GM10248 (cell line): ENCODE measurements around the gene PTPRG.
A peak's percentile ranks its signal among the peaks of the same experiment; 100 is the strongest.

ENCODE experiments used
- CTCF ChIA-PET: fragments of 300-600 bp; sonication (Branson Sonifier 250); formaldehyde crosslinking; extraction: SDS; loops from one replicate; lab custom pipeline; 2021; ENCODE audit warnings: antibody characterized with exemption; lab: Yijun Ruan, JAX
- POLR2A ChIA-PET: fragments of 350-650 bp; sonication (Branson Sonifier 250); formaldehyde crosslinking; extraction: SDS; loops from one replicate; lab custom pipeline; 2020; ENCODE audit warnings: antibody characterized with exemption; lab: Yijun Ruan, JAX
- DNase-seq: peaks from one replicate; pipeline ENCODE4 v3.0.0; 2012; ENCODE audit errors: extremely low spot score
- CTCF ChIP-seq: IDR thresholded peaks from 2 replicates; pipeline ENCODE4 v1.5.1; 2012; ENCODE audit warnings: mild to moderate bottlenecking, low read depth; ENCODE audit errors: extremely low read depth, missing control alignments, control extremely low read depth

Gene PTPRG

GRCh38 chr3:61526308-61526707 lies 35.1 kb upstream of the PTPRG start:
- no peak for TF ChIP-seq CTCF
- ChIA-PET POLR2A (no interaction called here), CTCF (no interaction called here)
- no peak for DNase-seq

- TF ChIP-seq CTCF = no peak
- CTCF ChIA-PET = no interaction called here
Measured at GRCh38 chr3:61527011-61527410, 34.4 kb upstream of the PTPRG start.

GRCh38 chr3:61530355-61530754 lies 31.0 kb upstream of the PTPRG start:
- CTCF ChIA-PET = interaction anchor here (0.6 to 3.1 kb wide), 7 partner anchors 9 to 1766 kb away, joined by 3 to 11 read pairs (median 3); no protein-coding TSS in a partner anchor
- DNase-seq = no peak
- POLR2A ChIA-PET = no interaction called here
- peak; percentile 39 for TF ChIP-seq CTCF

More at GRCh38 chr3:61527011-61527410, 34.4 kb upstream of the PTPRG start:
- DNase-seq = no peak
- POLR2A ChIA-PET = no interaction called here

- ChIA-PET CTCF (interaction anchor here (3.1 kb wide), 1 partner anchor 7 kb away, joined by 11 read pairs; no protein-coding TSS in a partner anchor), POLR2A (no interaction called here)
Measured at GRCh38 chr3:61531528-61531927, 29.8 kb upstream of the PTPRG start.

GRCh38 chr3:61532739-61533500 lies 28.5 kb upstream of the PTPRG start:
- CTCF ChIA-PET = no interaction called here
- no peak for DNase-seq
- TF ChIP-seq CTCF = no peak
- POLR2A ChIA-PET = no interaction called here

More at GRCh38 chr3:61531528-61531927, 29.8 kb upstream of the PTPRG start:
- no peak for TF ChIP-seq CTCF
- no peak for DNase-seq

- DNase-seq = no peak
- ChIA-PET POLR2A (no interaction called here), CTCF (no interaction called here)
- TF ChIP-seq CTCF = no peak
Measured at GRCh38 chr3:61535826-61536225, 25.5 kb upstream of the PTPRG start.
